Loucy (cell line): ENCODE results near the gene LY86.

Experiments
- CTCF ChIP-seq: fragments of 200-600 bp; sonication (generic); conservative IDR thresholded peaks from 2 replicates; pipeline ENCODE4 v1.5.1; 2014; ENCODE audit warnings: mild to moderate bottlenecking, antibody characterized with exemption, low read length
- EZH2phosphoT487 ChIP-seq: fragments of 200-600 bp; IDR thresholded peaks from 2 replicates; pipeline ENCODE4 v1.6.1; 2018; ENCODE audit warnings: antibody characterized with exemption, mild to moderate bottlenecking, moderate library complexity, borderline replicate concordance

DNA sequence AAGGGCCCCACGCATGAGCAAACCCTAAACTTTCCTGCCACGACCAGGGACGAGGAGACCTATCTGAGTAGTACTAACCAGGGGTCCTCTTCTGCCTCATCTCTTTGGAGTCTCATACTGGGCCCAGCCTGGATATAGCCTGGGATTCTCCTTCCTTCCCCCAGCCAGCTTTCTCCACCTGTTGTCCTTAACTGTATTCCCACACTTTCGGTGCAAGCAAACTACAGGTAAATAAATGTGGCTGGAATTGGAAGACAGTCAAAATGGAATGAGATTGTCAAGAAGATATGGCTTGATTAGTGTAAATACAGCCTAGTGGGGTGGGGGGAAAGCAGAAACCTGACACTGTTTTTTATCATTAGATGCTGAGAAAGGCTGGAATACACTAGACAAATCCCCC lies 23.5 kb upstream of the LY86 start:
- TF ChIP-seq CTCF (no peak), EZH2phosphoT487 (no peak)
